ENCODE measurements around the gene ATG4A. TPM values are rescaled to one million over a fixed set of nuclear protein-coding genes. Genes with fewer than 3 reads are reported as not detected.

ATG4A gene
- total and polyA plus RNA-seq, 2 of the 8 experiments (the other 6 are each of a cell fraction or from before 2014, with no cell fraction given) = 1.2 to 2.0 TPM

GRCh38 chrX:108059801-108060200, 31.8 kb upstream of the ATG4A start:
- Histone ChIP-seq H3K23me2 (ENCODE audit: low read depth, low read length) (no peaks in the 10 kb centered on the region), H3K79me2 (ENCODE audit: control insufficient read depth in 1 of 2, insufficient read depth in 2 of 2, low read length in 2 of 2) (no peaks in the 10 kb centered on the region), H2BK15ac (ENCODE audit: low read length) (no peak overlapping the region), H3K4ac (replicated peaks; ENCODE audit: insufficient read length, low read depth, low read length) (no peak overlapping the region), H3K4me3 (ENCODE audit: extremely low read depth in 1 of 4, insufficient read depth in 2 of 4, low read depth in 3 of 4, low read length in 4 of 4) (no peak overlapping the region), H3K9ac (replicated peaks in 1 of 4; ENCODE audit: extremely low read depth in 1 of 4, low read depth in 3 of 4, low read length in 3 of 4) (no peak overlapping the region), H3K79me1 (ENCODE audit: low read depth, low read length) (no peaks in the 10 kb centered on the region), H2BK120ac (replicated peaks; ENCODE audit: low read depth, low read length) (no peak overlapping the region), H3K18ac (ENCODE audit: extremely low read depth, low read length) (no peak overlapping the region), H2BK5ac (ENCODE audit: low read depth, low read length) (no peak overlapping the region), H2BK20ac (ENCODE audit: low read length) (no peak overlapping the region), H4K20me1 (replicated peaks in 1 of 2; ENCODE audit: control insufficient read depth in 1 of 2, insufficient read depth in 2 of 2, low read length in 2 of 2) (no peaks in the 10 kb centered on the region), H2AFZ (ENCODE audit: low read length) (no peak overlapping the region), H3K27me3 (replicated peaks in 1 of 4; ENCODE audit: control insufficient read depth in 3 of 4, extremely low read depth in 1 of 4, insufficient read depth in 3 of 4, low read length in 3 of 4) (no peaks in the 10 kb centered on the region), H3K56ac (replicated peaks; ENCODE audit: insufficient read length, low read depth, low read length) (no peak overlapping the region), H2AK5ac (ENCODE audit: low read depth, low read length) (no peak overlapping the region), H4K91ac (replicated peaks; ENCODE audit: insufficient read length, low read length) (no peak overlapping the region), H3K36me3 (ENCODE audit: control insufficient read depth in 2 of 4, insufficient read depth in 4 of 4, low read length in 3 of 4) (no peaks in the 10 kb centered on the region), H3K4me1 (replicated peaks in 1 of 4; ENCODE audit: control insufficient read depth in 3 of 4, insufficient read depth in 4 of 4, low read length in 3 of 4) (no peaks in the 10 kb centered on the region), H3K4me2 (ENCODE audit: insufficient read depth in 1 of 2, low read depth in 2 of 2, low read length in 2 of 2) (no peak overlapping the region), H3K14ac (ENCODE audit: insufficient read length) (no peak overlapping the region), H3K27ac (ENCODE audit: low read depth, low read length) (no peak overlapping the region), H4K5ac (ENCODE audit: insufficient read length, low read depth, low read length) (no peak overlapping the region), H3K23ac (ENCODE audit: insufficient read length) (no peak overlapping the region), H3K9me3 (ENCODE audit: insufficient read depth in 2 of 2, low read depth in 1 of 2, low read length in 1 of 2) (no peaks in the 10 kb centered on the region), H4K8ac (ENCODE audit: extremely low read depth, insufficient read depth, low read length) (no peak overlapping the region), H2BK12ac (ENCODE audit: low read depth, low read length) (no peak overlapping the region)
- FAIRE-seq (no peak), DNase-seq (ENCODE audit: low read depth in 1 of 2, low spot score in 2 of 2) (no peak)
- WGBS, 2 experiments (ENCODE audit: extremely low coverage in 1 of 2, insufficient coverage in 1 of 2, insufficient read length in 1 of 2, insufficient replicate concordance in 2 of 2, low coverage in 1 of 2, low lambda C conversion rate in 2 of 2, missing lambda C conversion rate in 1 of 2) = 92% methylated on average over 1 of the region's 1 CpG; no CpG with 5 or more reads in 1 of the 2 experiments
- POLR2A ChIA-PET (ENCODE audit: partially characterized antibody) = interaction anchor here (1.1 kb wide), 1 partner anchor 431 kb away, joined by 3 read pairs; the partner anchor contains the start of gene PRPS1
- CTCF ChIA-PET (ENCODE audit: partially characterized antibody) = interaction anchor here (0.8 to 2.1 kb wide), 2 partner anchors 25 to 39 kb away, joined by 3 to 9 read pairs; no protein-coding TSS in a partner anchor
- TF ChIP-seq SIRT6 (IDR thresholded peaks at IDR 0.05; ENCODE audit: low read length) (no peak), RXRA (IDR thresholded peaks at IDR 0.05; ENCODE audit: insufficient read depth, low read depth, low read length) (no peak), CBX8 (IDR thresholded peaks at IDR 0.05; ENCODE audit: borderline replicate concordance, low read depth, low read length) (no peak), NRF1 (IDR thresholded peaks at IDR 0.05; ENCODE audit: low read depth, low read length) (no peak), E2F6 (IDR thresholded peaks at IDR 0.05) (no peak), CEBPB (IDR thresholded peaks at IDR 0.05; ENCODE audit: low read depth, low read length) (no peak), CBX5 (IDR thresholded peaks at IDR 0.05; ENCODE audit: low read depth, low read length) (no peak), JUN (IDR thresholded peaks at IDR 0.05; ENCODE audit: low read depth, low read length) (no peak), GABPA (IDR thresholded peaks at IDR 0.05; ENCODE audit: borderline replicate concordance, insufficient read depth, low read length) (no peak), SAP30 (IDR thresholded peaks at IDR 0.05; ENCODE audit: insufficient read depth, insufficient replicate concordance, low read length) (no peak)
- TF ChIP-seq, protein P1, sequence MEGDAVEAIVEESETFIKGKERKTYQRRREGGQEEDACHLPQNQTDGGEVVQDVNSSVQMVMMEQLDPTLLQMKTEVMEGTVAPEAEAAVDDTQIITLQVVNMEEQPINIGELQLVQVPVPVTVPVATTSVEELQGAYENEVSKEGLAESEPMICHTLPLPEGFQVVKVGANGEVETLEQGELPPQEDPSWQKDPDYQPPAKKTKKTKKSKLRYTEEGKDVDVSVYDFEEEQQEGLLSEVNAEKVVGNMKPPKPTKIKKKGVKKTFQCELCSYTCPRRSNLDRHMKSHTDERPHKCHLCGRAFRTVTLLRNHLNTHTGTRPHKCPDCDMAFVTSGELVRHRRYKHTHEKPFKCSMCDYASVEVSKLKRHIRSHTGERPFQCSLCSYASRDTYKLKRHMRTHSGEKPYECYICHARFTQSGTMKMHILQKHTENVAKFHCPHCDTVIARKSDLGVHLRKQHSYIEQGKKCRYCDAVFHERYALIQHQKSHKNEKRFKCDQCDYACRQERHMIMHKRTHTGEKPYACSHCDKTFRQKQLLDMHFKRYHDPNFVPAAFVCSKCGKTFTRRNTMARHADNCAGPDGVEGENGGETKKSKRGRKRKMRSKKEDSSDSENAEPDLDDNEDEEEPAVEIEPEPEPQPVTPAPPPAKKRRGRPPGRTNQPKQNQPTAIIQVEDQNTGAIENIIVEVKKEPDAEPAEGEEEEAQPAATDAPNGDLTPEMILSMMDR (IDR thresholded peaks at IDR 0.05; ENCODE audit: control extremely low read depth in 1 of 3, insufficient read depth in 1 of 3, low read depth in 1 of 3, low read length in 3 of 3) = no peak

All from H1 (cell line).